Mammary epithelial cell (primary cell): ENCODE results near the gene UBE2E1.

Experiments used
- CTCF ChIP-seq, 2 donors: IDR thresholded peaks in 1 of 2; conservative IDR thresholded peaks in 1 of 2; 2 replicates each; pipeline ENCODE4 v1.5.1; 2011 to 2012; ENCODE audit warnings: inconsistent platforms in 2 of 2, low read length in 2 of 2, mild to moderate bottlenecking in 2 of 2, control low read depth in 1 of 2, low read depth in 1 of 2; ENCODE audit not compliant: insufficient read depth in 1 of 2; ENCODE audit errors: extremely low read depth in 1 of 2
- EZH2 ChIP-seq: IDR thresholded peaks from 2 replicates; pipeline ENCODE4 v1.6.1; 2012; ENCODE audit warnings: low read length, inconsistent platforms, borderline replicate concordance

- no peak for TF ChIP-seq EZH2
- no peak for TF ChIP-seq CTCF (conservative IDR thresholded peaks at IDR 0.05 in 1 of 2, IDR thresholded peaks at IDR 0.05 in 1 of 2; ENCODE audit: extremely low read depth in 1 of 2, insufficient read depth in 1 of 2, low read depth in 1 of 2, low read length in 2 of 2)
Observed at GRCh38 chr3:23809294-23809693, 3.5 kb downstream of the UBE2E1 start.
